Measurements from ENCODE around the gene ATP8B4.

- TF ChIP-seq POLR2AphosphoS5 (IDR thresholded peaks at IDR 0.05; ENCODE audit: borderline replicate concordance, low read depth, low read length) (no peak), EZH2 (IDR thresholded peaks at IDR 0.05) (no peak)
These were observed 72.2 kb downstream of the ATP8B4 start for GRCh38 chr15:50046867-50047266.
